Measurements from ENCODE around the gene SFT2D1. TPM values are rescaled to one million over a fixed set of nuclear protein-coding genes. Genes with fewer than 3 reads are reported as not detected.
"Not testable (repeated sequence)": the region's sequence is repeated elsewhere in the genome, so short reads cannot be mapped to it uniquely, and the experiment has no call there.

The SFT2D1 gene
- total RNA-seq: 25.4 and 29.8 TPM in 2 replicates
- long read RNA-seq, transcript SFT2D1-201 (8 exons, 1,079 nt): major isoform, 23 of 35 reads
- long read RNA-seq, partial matches to known transcripts: 2 of 35 reads
- long read RNA-seq, other reads (novel, unspliced or antisense): 9 of 35 reads

DNA sequence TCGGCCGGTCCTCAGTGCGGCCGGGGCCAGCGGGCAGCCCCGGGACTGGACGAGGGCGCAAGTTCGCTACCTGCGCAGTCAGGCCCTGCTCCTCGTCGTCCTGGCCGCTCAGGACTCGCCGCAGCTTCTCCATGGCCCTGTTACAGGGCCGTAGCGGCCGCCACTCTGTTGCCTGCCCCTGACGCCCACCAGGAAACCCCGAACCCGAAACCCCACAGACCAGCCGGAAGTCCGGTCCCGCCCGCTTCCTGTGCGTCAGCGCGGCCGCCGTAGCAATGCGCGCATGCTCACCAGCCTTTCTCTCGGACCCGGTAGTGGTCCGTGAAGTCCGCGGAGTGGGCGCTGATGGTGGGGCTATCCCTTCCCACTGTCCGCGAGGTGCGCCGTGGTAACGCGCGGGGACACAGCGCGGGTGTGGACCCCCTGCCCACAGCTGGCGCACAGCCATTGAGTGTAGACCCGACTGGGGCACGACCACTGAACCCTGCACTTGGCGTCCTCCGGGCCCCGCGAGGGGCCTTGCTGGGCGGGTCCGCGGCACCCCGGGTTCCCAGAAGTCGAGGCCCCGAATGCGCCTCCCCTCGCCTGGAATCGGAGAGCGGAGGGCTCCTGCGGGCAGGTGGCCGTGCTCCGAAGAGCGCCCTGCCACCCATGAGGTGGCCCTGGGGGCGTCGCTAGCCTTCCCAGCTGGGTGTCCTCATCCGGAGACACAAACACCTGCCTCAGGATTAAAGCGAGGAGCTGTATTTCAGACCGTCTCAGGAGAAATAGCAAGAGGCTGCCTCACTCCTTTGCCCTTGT is at the start of gene SFT2D1:
Gene SFT2D1 (minus strand): TSS at position 197 of the 801 bp plus-strand sequence. CDS start 64 bp downstream, at position 133.
- peak within 1 kb of the TSS; percentile 97 for H3K4me3 Mint-ChIP-seq (ENCODE audit: low read depth)

DNA sequence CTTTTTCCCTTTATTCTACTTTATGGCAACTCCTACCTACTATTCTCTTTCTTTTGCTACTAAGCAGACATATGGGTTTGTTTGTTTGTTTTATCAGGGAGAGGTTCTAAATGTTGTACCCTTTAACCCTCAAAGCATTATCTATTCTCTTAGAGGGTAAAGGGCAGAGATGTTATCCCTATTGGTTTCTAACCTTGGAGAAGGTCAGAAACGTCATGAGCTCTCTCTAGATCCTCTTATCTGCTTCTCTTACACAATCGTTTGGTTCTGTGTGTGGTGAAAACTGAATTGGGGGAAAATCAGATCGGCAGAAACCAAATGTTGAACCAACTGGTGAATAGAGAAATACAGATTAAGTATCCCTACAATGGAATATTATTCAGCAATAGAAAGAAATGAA is 46.8 kb upstream of the SFT2D1 start:
- Mint-ChIP-seq H3K27ac (no peak overlapping the region), H3K36me3 (ENCODE audit: insufficient read depth) (no peaks in the 10 kb centered on the region), H3K4me1 (ENCODE audit: low read depth) (peaks cover 4% of the 10 kb centered on the region), H3K4me3 (ENCODE audit: low read depth) (no peak overlapping the region), H3K27me3 (peaks cover 8% of the 10 kb centered on the region), H3K9me3 (ENCODE audit: low read depth) (no peaks in the 10 kb centered on the region)
- TF ChIP-seq, protein P1, sequence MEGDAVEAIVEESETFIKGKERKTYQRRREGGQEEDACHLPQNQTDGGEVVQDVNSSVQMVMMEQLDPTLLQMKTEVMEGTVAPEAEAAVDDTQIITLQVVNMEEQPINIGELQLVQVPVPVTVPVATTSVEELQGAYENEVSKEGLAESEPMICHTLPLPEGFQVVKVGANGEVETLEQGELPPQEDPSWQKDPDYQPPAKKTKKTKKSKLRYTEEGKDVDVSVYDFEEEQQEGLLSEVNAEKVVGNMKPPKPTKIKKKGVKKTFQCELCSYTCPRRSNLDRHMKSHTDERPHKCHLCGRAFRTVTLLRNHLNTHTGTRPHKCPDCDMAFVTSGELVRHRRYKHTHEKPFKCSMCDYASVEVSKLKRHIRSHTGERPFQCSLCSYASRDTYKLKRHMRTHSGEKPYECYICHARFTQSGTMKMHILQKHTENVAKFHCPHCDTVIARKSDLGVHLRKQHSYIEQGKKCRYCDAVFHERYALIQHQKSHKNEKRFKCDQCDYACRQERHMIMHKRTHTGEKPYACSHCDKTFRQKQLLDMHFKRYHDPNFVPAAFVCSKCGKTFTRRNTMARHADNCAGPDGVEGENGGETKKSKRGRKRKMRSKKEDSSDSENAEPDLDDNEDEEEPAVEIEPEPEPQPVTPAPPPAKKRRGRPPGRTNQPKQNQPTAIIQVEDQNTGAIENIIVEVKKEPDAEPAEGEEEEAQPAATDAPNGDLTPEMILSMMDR (IDR thresholded peaks at IDR 0.05; ENCODE audit: unreplicated experiment): no peak
- no peak for DNase-seq (ENCODE audit: low spot score, unreplicated experiment)

More for the DNA sequence above, at the start of gene SFT2D1:
- Mint-ChIP-seq H3K4me1 (ENCODE audit: low read depth) (peaks cover 7% of the 10 kb centered on the region), H3K27me3 (peaks cover 11% of the 10 kb centered on the region), H3K9me3 (ENCODE audit: low read depth) (no peaks in the 10 kb centered on the region), H3K36me3 (ENCODE audit: insufficient read depth) (no peaks in the 10 kb centered on the region), H3K27ac (peak within 1 kb of the TSS; percentile 95)
- TF ChIP-seq, protein P1 (IDR thresholded peaks at IDR 0.05; ENCODE audit: unreplicated experiment): no peak
- DNase-seq (ENCODE audit: low spot score, unreplicated experiment): peak; percentile 66

DNA sequence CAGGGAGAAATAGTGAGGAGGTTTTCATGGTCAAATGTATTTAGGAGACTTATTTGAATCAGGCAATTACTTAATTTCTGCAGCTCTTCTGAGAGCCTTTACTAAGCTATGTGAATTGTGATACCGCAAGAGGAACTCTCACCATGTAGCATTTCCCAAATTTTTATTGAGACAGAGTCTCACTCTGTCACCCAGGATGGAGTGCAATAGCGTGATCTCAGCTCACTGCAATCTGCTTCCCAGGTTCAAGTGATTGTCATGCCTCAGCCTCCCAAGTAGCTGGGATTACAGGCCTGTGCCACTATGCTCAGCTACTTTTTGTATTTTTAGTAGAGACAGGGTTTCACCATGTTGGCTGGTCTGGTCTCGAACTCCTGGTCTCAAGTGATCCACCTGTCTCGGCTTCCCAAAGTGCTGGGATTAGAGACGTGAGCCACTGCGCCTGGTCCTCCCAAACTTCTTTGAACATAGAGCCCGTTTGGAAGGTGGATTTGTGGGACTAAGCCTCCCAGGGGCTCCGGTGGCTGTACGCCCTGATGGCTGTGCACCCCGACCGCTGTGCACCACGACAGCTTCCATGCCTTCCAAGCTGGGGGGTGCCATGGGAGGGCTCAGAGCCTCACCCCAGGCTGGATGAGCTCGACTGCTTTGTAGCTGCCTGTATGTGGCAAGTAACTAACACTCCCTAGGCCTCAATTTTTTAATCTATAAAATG is 46.1 kb upstream of the SFT2D1 start:
- Mint-ChIP-seq H3K4me3 (ENCODE audit: low read depth) (no peak overlapping the region), H3K36me3 (ENCODE audit: insufficient read depth) (no peaks in the 10 kb centered on the region), H3K9me3 (ENCODE audit: low read depth) (no peaks in the 10 kb centered on the region), H3K4me1 (ENCODE audit: low read depth) (peaks cover 4% of the 10 kb centered on the region), H3K27ac (no peak overlapping the region), H3K27me3 (peaks cover 8% of the 10 kb centered on the region)
- TF ChIP-seq, protein P1 (IDR thresholded peaks at IDR 0.05; ENCODE audit: unreplicated experiment): no peak
- no peak for DNase-seq (ENCODE audit: low spot score, unreplicated experiment)

DNA sequence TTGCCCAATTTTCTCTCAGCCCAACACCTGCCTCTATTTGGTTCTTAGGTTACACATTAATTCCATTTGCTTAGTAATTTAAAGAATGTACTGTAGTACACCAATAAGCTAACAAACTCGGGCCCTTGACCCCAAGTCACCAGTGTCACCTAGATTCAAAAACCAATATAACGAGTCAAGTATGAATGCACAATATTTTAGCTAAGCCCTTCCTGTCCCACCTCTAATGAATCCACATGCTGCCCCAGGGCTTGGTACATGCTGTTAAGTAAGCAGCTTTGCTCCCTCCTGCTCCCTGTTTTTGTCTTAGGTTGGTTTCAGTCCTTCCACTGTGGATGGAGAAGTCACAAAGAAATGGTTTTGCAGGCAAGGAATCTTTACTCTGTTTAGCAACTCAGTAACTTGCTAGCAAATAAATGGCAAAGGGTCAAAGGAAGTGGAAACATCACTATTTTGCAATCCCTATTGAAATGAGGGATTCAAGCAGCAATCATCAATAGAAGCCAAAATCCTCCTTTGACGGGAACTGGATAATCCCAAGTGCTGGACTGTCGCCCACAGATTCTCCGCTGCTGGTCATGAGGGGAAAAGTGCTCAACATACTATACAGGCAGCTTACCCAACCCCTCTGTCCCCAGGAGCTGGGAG is 45.4 kb upstream of the SFT2D1 start:
- no peak overlapping the region for H3K27ac Mint-ChIP-seq
- DNase-seq (ENCODE audit: low spot score, unreplicated experiment): no peak
- TF ChIP-seq, protein P1 (IDR thresholded peaks at IDR 0.05; ENCODE audit: unreplicated experiment): no peak
- H3K27me3 Mint-ChIP-seq: peaks cover 8% of the 10 kb centered on the region
- no peaks in the 10 kb centered on the region for H3K9me3 Mint-ChIP-seq (ENCODE audit: low read depth)
- no peak overlapping the region for H3K4me3 Mint-ChIP-seq (ENCODE audit: low read depth)
- H3K36me3 Mint-ChIP-seq (ENCODE audit: insufficient read depth): no peaks in the 10 kb centered on the region
- peaks cover 4% of the 10 kb centered on the region for H3K4me1 Mint-ChIP-seq (ENCODE audit: low read depth)

DNA sequence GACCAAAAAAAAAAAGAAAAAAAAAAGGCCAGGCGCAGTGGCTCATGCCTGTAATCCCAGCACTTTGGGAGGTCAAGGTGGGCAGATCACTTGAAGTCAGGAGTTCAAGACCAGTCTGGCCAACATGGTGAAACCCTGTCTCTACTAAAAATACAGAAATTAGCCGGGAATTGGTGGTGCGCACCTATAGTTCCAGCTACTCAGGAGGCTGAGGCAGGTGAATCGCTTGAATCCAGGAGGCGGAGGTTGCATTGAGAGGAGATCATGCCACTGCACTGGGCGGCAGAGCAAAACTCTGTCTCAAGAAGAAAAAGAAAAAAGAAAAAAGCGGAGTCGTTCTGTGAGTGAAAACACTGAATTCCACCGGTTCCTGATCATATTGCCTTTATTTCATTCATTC is 44.8 kb upstream of the SFT2D1 start:
- H3K27me3 Mint-ChIP-seq; DNase-seq (ENCODE audit: low spot score, unreplicated experiment); H3K4me1 Mint-ChIP-seq (ENCODE audit: low read depth); H3K27ac Mint-ChIP-seq; H3K36me3 Mint-ChIP-seq (ENCODE audit: insufficient read depth); H3K9me3 Mint-ChIP-seq (ENCODE audit: low read depth); H3K4me3 Mint-ChIP-seq (ENCODE audit: low read depth): not testable (repeated sequence)
